Neuronal stem cell (in vitro differentiated cells): ENCODE data around the gene KIAA1210.

Experiments used
- DNase-seq: peaks from one replicate; pipeline ENCODE4 v3.0.0-alpha.2; 2013; ENCODE audit warnings: low spot score
- H2AFZ ChIP-seq: one replicate; pipeline ENCODE4 v1.6.1; 2013; ENCODE audit warnings: mild to moderate bottlenecking, low read length, inconsistent platforms
- H2AK5ac ChIP-seq: 2 replicates; pipeline ENCODE4 v1.6.1; 2013; ENCODE audit warnings: low read depth, mild to moderate bottlenecking, inconsistent platforms, low read length, moderate library complexity, mixed read lengths
- H2BK120ac ChIP-seq: 2 replicates; pipeline ENCODE4 v1.6.1; 2013; ENCODE audit warnings: low read depth, mild to moderate bottlenecking, inconsistent platforms, low read length, moderate library complexity, mixed read lengths
- H2BK12ac ChIP-seq: one replicate; pipeline ENCODE4 v1.6.1; 2013; ENCODE audit warnings: low read length, inconsistent platforms
- H2BK15ac ChIP-seq: 2 replicates; pipeline ENCODE4 v1.6.1; 2013; ENCODE audit warnings: mild to moderate bottlenecking, low read length, inconsistent platforms, mixed read lengths
- H2BK5ac ChIP-seq: one replicate; pipeline ENCODE4 v1.6.1; 2013; ENCODE audit warnings: inconsistent platforms, mild to moderate bottlenecking, low read length, moderate library complexity
- H3K14ac ChIP-seq: one replicate; pipeline ENCODE4 v1.6.1; 2013; ENCODE audit warnings: low read length, inconsistent platforms
- H3K18ac ChIP-seq: 2 replicates; pipeline ENCODE4 v1.6.1; 2013; ENCODE audit warnings: low read length, inconsistent platforms
- H3K23ac ChIP-seq: 2 replicates; pipeline ENCODE4 v1.6.1; 2013; ENCODE audit warnings: low read depth, mild to moderate bottlenecking, mixed read lengths, low read length, inconsistent platforms; ENCODE audit not compliant: poor library complexity
- H3K27ac ChIP-seq: replicated peaks from 3 replicates; pipeline ENCODE4 v1.5.1; 2013; ENCODE audit warnings: low read length, inconsistent platforms
- H3K27me3 ChIP-seq, 3 experiments: 2 replicates each; pipeline ENCODE4 v1.6.1; 2013; ENCODE audit warnings: low read length in 3 of 3, mild to moderate bottlenecking in 2 of 3, inconsistent platforms in 1 of 3, low read depth in 1 of 3, mixed read lengths in 1 of 3, moderate library complexity in 1 of 3; ENCODE audit not compliant: control insufficient read depth in 3 of 3, insufficient read depth in 3 of 3
- H3K36me3 ChIP-seq, 2 donors: replicated peaks in 1 of 2; 2 replicates each; pipeline ENCODE4 v1.6.1; 2013; ENCODE audit warnings: low read length in 2 of 2; ENCODE audit not compliant: control insufficient read depth in 2 of 2, insufficient read depth in 2 of 2
- H3K4ac ChIP-seq: 2 replicates; pipeline ENCODE4 v1.6.1; 2013; ENCODE audit warnings: inconsistent platforms, mild to moderate bottlenecking, low read length, moderate library complexity
- H3K4me1 ChIP-seq, 2 donors: 1 replicate in 1 of 2; 2 replicates in 1 of 2; pipeline ENCODE4 v1.6.1; 2013; ENCODE audit warnings: low read length in 2 of 2, low read depth in 1 of 2; ENCODE audit not compliant: control insufficient read depth in 2 of 2, insufficient read depth in 1 of 2
- H3K4me2 ChIP-seq: one replicate; pipeline ENCODE4 v1.6.1; 2013; ENCODE audit warnings: mild to moderate bottlenecking, low read length, inconsistent platforms; ENCODE audit not compliant: insufficient read depth, poor library complexity, severe bottlenecking
- H3K4me3 ChIP-seq, 2 donors: 2 replicates each; pipeline ENCODE4 v1.5.1; 2013; ENCODE audit warnings: low read length in 2 of 2, mild to moderate bottlenecking in 2 of 2, inconsistent platforms in 1 of 2, moderate library complexity in 1 of 2
- H3K79me1 ChIP-seq: one replicate; pipeline ENCODE4 v1.6.1; 2013; ENCODE audit warnings: low read depth, mild to moderate bottlenecking, inconsistent platforms, low read length, moderate library complexity
- H3K9ac ChIP-seq: one replicate; pipeline ENCODE4 v1.6.1; 2013; ENCODE audit warnings: mild to moderate bottlenecking, low read depth, low read length, inconsistent platforms; ENCODE audit not compliant: poor library complexity
- H3K9me3 ChIP-seq, 2 donors: replicated peaks in 1 of 2; 2 replicates each; pipeline versions ENCODE3 to v1.6.1; 2013; ENCODE audit warnings: low read length in 2 of 2, mild to moderate bottlenecking in 2 of 2, inconsistent platforms in 1 of 2, low read depth in 1 of 2, mixed read lengths in 1 of 2, moderate library complexity in 1 of 2; ENCODE audit not compliant: control insufficient read depth in 2 of 2, insufficient read depth in 1 of 2
- H4K8ac ChIP-seq: one replicate; pipeline ENCODE4 v1.6.1; 2013; ENCODE audit warnings: low read depth, mild to moderate bottlenecking, inconsistent platforms, low read length, moderate library complexity
- H4K91ac ChIP-seq: one replicate; pipeline ENCODE4 v1.6.1; 2013; ENCODE audit warnings: low read length, low read depth, mild to moderate bottlenecking, inconsistent platforms; ENCODE audit not compliant: poor library complexity
- WGBS, 2 donors: extraction: QIAGEN DNeasy Blood & Tissue Kit; methylation state at CpG; one replicate each; pipeline ENCODE4 v1.1.7; 2013; ENCODE audit warnings: missing lambda C conversion rate in 2 of 2, mixed read lengths in 1 of 2; ENCODE audit not compliant: insufficient read length in 2 of 2, insufficient replicate concordance in 1 of 2; ENCODE audit errors: extremely low coverage in 2 of 2; 5-methylcytosine and 5-hydroxymethylcytosine counted together

KIAA1210 gene

DNA sequence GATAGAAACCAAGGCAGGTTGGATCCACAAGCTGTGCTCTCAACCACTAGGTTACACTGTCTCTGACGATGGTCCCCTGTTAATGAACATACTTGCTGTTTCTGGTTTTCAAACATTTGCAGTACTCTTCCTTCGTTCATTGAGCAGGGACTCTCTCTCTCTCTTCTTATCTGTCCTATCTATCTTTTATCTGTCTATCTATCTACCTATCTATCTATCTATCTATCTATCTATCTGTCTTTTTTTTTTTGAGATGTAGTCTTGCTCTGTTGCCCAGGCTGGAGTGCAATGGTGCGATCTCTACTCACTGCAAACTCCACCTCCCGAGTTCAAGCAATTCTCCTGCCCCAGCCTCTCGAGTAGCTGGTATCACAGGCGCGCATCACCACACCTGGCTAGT, 64.2 kb downstream of the KIAA1210 start:
- Histone ChIP-seq H3K18ac (no peak overlapping the region), H2AFZ (no peak overlapping the region), H3K14ac (no peak overlapping the region), H4K8ac (no peak overlapping the region), H2BK120ac (no peak overlapping the region), H3K4me3 (no peak overlapping the region), H3K27ac (no peak overlapping the region), H2AK5ac (no peak overlapping the region), H4K91ac (no peak overlapping the region), H3K9me3 (no peaks in the 10 kb centered on the region), H3K23ac (no peak overlapping the region), H3K4me2 (no peak overlapping the region), H2BK5ac (no peak overlapping the region), H3K4ac (no peak overlapping the region), H2BK12ac (no peak overlapping the region), H3K4me1 (peaks cover 0 to 3% of the 10 kb centered on the region in 2 donors), H2BK15ac (no peak overlapping the region), H3K36me3 (no peaks in the 10 kb centered on the region), H3K79me1 (no peaks in the 10 kb centered on the region), H3K9ac (no peak overlapping the region), H3K27me3 (no peaks in the 10 kb centered on the region)
- no CpG with 5 or more reads among the region's 7 CpGs for WGBS, 2 donors
- DNase-seq: no peak

DNA sequence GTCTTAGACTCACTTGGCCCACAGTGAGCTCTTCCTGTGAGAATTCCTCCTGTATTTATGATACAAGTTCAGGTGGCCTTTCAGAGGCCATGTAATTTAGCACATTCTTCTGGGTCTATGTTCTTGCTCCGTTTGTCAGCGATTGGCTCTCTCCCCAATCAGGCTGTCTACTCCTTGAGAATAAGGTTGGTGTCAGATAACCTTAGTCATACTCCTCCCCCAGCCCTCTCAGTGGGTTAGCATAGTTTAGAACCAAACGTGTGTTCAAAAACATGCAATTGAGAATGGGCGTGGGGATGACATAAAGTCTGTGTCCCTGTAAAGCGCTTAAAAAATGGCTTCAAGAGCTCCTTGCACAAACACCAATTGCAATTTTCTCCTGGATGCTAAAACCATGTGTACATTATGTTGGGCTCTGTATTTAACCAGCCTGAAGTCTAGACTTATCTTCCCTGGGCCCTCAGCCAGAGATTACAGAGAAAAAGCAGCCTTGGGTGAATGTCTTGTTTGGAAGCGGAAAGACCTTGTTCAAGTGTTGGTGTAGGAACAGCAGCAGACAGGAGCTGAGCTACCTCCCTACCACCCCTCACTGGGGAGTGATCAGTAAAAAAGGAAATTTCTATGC, 64.8 kb downstream of the KIAA1210 start:
- no peak overlapping the region for H3K9ac ChIP-seq
- H3K27me3 ChIP-seq: no peaks in the 10 kb centered on the region
- no peak overlapping the region for H2BK5ac ChIP-seq
- H2AFZ ChIP-seq: no peak overlapping the region
- no peak overlapping the region for H3K27ac ChIP-seq
- H3K79me1 ChIP-seq: no peaks in the 10 kb centered on the region
- H3K36me3 ChIP-seq: no peaks in the 10 kb centered on the region
- H2BK120ac ChIP-seq: no peak overlapping the region
- no peak overlapping the region for H3K4me3 ChIP-seq
- H2BK15ac ChIP-seq: no peak overlapping the region
- peak; percentile 5 for DNase-seq
- H3K18ac ChIP-seq: no peak overlapping the region
- H2AK5ac ChIP-seq: no peak overlapping the region
- no peak overlapping the region for H3K4me2 ChIP-seq
- H4K8ac ChIP-seq: no peak overlapping the region
- H2BK12ac ChIP-seq: no peak overlapping the region
- peaks cover 0 to 3% of the 10 kb centered on the region in 2 donors for H3K4me1 ChIP-seq
- no peak overlapping the region for H3K14ac ChIP-seq
- WGBS, 2 donors: no CpG with 5 or more reads among the region's 6 CpGs
- no peak overlapping the region for H4K91ac ChIP-seq
- H3K4ac ChIP-seq: no peak overlapping the region
- H3K9me3 ChIP-seq: no peaks in the 10 kb centered on the region
- no peak overlapping the region for H3K23ac ChIP-seq

GRCh38 chrX:119055687-119056086, 71.9 kb downstream of the KIAA1210 start:
- Histone ChIP-seq H2BK12ac (no peak overlapping the region), H3K4me3 (no peak overlapping the region), H3K18ac (no peak overlapping the region), H3K9ac (no peak overlapping the region), H3K79me1 (no peaks in the 10 kb centered on the region), H4K91ac (no peak overlapping the region), H3K36me3 (no peaks in the 10 kb centered on the region), H3K4me2 (no peak overlapping the region), H3K4ac (no peak overlapping the region), H3K14ac (no peak overlapping the region), H3K27ac (no peak overlapping the region), H3K4me1 (peaks cover 0 to 4% of the 10 kb centered on the region in 2 donors), H2BK15ac (no peak overlapping the region), H3K9me3 (no peaks in the 10 kb centered on the region), H3K23ac (no peak overlapping the region), H2BK120ac (no peak overlapping the region), H2BK5ac (no peak overlapping the region), H2AFZ (no peak overlapping the region), H2AK5ac (no peak overlapping the region), H3K27me3 (peaks cover 0 to 5% (median 0%) of the 10 kb centered on the region in 3 experiments), H4K8ac (no peak overlapping the region)
- WGBS, 2 donors: no CpG with 5 or more reads among the region's 2 CpGs
- no peak for DNase-seq

GRCh38 chrX:119045884-119046283, 81.7 kb downstream of the KIAA1210 start:
- Histone ChIP-seq H3K79me1 (no peaks in the 10 kb centered on the region), H3K4ac (no peak overlapping the region), H3K4me3 (no peak overlapping the region), H2BK5ac (no peak overlapping the region), H2AK5ac (no peak overlapping the region), H3K36me3 (no peaks in the 10 kb centered on the region), H3K23ac (no peak overlapping the region), H2BK15ac (no peak overlapping the region), H3K27me3 (peaks cover 0 to 5% (median 0%) of the 10 kb centered on the region in 3 experiments), H2BK12ac (no peak overlapping the region), H4K91ac (no peak overlapping the region), H4K8ac (no peak overlapping the region), H2BK120ac (no peak overlapping the region), H3K9me3 (no peaks in the 10 kb centered on the region), H3K27ac (no peak overlapping the region), H3K9ac (no peak overlapping the region), H3K4me2 (no peak overlapping the region), H3K14ac (no peak overlapping the region), H3K18ac (no peak overlapping the region), H2AFZ (no peak overlapping the region), H3K4me1 (peaks cover 0 to 3% of the 10 kb centered on the region in 2 donors)
- DNase-seq: no peak
- no CpG with 5 or more reads among the region's 2 CpGs for WGBS, 2 donors
